Measurements from ENCODE around the gene APRT. TPM values are rescaled to one million over a fixed set of nuclear protein-coding genes. Genes with fewer than 3 reads are reported as not detected.
"Not testable (repeated sequence)": the region's sequence is repeated elsewhere in the genome, so short reads cannot be mapped to it uniquely, and the experiment has no call there.

APRT gene
- polyA plus RNA-seq, 3 donors: 162 to 256 (median 227) TPM

DNA sequence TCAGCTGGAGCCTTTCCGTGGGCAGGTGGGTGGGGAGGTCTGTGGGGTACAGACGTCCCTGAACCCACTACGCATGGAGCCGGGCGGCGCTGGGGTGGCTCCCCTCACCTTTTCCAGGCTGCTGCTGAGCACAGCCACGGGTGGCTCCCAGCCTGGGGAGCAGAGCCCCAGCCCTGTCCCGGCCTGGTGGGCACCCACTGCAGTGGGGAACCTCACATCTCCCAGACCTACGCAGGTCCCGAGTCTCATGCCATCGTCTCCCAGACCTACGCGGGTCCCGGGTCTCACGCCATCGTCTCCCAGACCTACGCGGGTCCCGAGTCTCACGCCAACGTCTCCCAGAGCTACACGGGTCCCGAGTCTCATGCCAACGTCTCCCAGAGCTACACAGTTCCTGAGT lies 17.0 kb upstream of the APRT start:
- 85 to 92% (median 90%) methylated on average over 22 to 24 of the region's 24 CpGs for WGBS, 3 donors
- H3K27ac ChIP-seq (ENCODE audit: low read depth, low read length): no peak overlapping the region

DNA sequence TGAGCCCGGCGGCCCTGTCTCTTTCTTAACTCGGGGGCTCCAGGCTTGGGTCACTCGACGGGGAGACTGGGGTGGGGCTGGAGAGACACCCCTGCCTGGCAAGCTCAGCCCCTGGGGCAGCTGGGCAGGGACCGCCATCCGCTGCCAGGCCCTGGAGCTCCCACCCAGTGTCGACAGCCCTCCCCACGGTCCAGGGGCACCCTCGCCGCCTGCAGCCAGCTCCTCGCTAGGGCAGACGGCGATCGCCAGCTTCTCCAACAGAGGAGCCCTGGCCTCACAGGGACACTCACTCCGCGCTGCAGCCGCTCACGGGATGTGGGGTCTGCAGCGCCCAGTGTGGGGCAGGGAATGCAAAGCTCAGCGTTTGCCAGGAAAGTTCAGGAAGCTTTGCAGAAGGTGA lies 16.0 kb upstream of the APRT start:
- whole genome bisulfite sequencing, 3 donors: 92 to 95% (median 93%) methylated on average over 21 of the region's 21 CpGs
- no peak overlapping the region for H3K27ac ChIP-seq (ENCODE audit: low read depth, low read length)

DNA sequence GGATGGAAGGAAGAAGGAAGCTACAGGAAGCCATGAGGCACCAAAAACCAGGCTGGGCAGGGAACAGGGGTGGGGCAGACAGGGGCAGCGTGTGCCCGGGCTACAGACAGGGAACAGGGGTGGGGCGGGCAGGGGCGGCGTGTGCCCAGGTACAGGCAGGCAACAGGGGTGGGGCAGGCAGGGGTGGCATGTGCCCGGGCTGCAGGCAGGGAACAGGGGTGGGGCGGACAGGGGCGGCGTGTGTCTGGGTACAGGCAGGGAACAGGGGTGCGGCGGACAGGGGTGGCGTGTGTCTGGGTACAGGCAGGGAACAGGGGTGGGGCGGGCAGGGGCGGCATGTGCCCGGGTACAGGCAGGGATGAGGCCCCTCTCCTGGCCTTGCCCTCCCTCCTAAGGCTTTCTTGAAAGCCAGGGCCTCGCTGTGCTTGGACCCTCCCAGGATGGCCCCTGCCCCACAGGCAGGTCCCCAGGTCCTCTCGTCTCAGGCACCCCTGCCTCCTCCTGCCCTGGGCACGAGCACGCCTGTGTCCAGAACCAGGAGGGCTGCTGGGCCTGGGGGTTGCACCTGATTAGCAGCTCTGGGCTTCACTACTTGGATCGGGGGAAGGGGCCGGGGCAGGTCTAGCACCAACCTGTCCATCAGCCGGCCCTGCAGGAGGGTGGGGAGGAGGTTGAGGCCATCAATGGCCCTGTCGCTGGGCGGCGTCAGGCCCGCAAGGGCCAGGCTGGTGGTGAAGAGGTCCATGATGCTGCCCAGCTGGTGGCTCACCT lies 14.5 kb upstream of the APRT start:
- 92 to 96% (median 96%) methylated on average over 16 to 26 of the region's 26 CpGs for WGBS, 3 donors
- no peak overlapping the region for H3K27ac ChIP-seq (ENCODE audit: low read depth, low read length)

DNA sequence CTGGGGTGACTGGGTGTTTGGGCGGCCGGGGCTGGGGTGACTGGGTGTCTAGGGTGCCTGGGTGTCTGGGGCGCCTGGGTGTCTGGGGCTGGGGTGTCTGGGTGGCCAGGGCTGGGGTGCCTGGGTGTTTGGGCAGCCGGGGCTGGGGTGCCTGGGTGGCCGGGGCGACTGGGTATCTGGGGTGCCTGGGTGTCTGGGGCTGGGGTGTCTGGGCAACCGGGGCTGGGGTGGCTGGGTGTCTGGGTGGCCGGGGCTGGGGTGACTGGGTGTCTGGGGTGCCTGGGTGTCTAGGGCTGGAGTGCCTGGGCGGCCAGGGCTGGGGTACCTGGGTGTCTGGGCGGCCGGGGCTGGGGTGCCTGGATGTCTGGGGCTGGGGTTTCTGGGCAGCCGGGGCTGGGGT lies 13.4 kb upstream of the APRT start:
- H3K27ac ChIP-seq (ENCODE audit: low read depth, low read length): no peak overlapping the region
- 85 to 99% (median 98%) methylated on average over 11 to 12 of the region's 12 CpGs for WGBS, 3 donors

DNA sequence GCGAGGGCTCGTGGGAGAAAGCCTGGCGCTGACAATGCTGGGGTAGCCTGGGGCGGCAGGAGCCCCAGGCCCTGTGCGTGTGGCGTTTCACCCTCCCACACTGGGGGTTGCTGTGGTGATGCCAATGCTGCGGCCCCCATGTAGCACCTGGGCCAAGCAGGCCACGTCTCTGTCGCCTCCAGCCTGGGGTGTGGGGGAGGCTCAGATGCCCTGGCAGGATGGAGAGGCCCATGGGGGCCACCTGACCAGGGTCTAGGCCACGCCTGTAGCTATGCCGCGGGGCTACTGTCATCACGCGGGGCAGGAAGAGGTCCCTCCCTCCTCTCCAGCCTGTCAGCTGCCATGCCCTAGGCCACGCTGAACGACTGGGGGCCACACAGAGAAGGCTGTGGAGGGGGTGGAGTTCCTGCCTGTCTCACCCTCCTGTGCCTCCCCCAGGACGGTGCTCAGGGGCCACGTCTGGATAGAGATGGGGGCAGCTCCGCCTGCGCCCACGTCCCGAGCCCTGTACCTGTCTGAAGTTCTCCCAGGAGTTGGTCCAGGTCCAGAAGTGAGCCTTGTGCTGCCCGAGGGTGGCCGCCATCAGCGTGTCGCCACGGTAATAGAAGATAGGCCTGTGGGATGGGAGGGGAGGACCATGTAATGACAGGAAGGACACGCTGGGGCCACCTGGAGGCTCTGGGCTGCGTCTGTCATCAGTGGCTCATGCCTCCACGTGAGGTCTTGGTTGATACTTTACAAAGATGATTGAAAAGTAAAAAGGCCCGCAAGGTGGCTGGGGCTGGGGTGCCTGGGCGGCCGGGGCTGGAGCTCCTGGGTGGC lies 12.7 kb upstream of the APRT start:
- no peak overlapping the region for H3K27ac ChIP-seq (ENCODE audit: low read depth, low read length)

DNA sequence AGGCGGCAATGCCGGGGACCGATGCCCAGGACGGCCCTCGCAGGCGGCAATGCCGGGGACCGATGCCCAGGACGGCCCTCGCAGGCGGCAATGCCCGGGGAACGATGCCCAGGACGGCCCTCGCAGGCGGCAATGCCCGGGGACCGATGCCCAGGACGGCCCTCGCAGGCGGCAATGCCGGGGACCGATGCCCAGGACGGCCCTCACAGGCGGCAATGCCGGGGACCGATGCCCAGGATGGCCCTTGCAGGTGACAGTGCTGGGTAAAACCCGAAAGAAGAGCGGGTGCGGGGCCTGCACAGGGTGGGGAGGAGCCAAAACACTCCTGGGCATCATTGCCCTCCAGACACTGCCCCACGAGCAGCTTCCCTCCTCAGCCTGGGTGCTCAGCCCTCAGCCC lies 11.9 kb upstream of the APRT start:
- H3K27ac ChIP-seq (ENCODE audit: low read depth, low read length): not testable (repeated sequence)
- WGBS, 3 donors: 97 to 99% (median 98%) methylated on average over 19 to 29 of the region's 31 CpGs

More for the DNA sequence above, 12.7 kb upstream of the APRT start:
- WGBS, 3 donors: 87 to 92% (median 90%) methylated on average over 33 of the region's 33 CpGs

DNA sequence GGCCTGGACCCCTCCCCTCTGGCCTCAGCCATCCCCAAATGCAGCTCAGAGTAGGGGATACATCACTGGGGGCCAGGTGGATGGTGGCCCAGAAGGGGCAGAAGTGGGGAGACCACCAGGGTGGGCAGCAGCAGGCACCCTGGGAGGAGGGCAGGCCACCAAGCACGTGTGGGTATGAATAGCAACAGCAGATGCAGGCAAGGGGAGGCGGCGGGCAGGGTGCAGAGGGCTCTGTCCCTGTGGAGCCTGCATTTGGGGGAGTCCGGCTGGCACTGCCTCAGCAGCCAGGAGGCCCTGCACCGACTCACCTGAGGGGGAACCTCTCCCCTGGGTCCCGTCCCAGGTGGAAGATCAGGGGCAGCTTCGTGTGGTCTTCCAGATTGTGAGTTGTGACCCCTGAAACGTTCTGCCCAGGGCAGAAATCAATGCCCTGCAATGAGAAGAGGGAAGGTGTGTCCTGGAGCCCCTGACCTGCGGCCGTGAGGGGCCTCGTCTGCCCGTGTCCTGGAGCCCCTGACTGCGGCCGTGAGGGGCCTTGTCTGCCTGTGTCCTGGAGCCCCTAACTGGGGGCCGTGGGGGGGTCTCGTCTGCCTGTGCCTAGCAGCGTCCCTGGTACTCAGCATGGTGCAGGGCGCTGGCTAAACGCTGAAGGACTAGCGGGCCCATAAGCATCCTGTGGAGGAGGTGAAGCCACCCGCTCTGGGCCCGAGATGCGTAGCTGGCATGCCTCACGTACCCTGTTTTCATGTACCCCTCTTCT lies 10.7 kb upstream of the APRT start:
- no peak overlapping the region for H3K27ac ChIP-seq (ENCODE audit: low read depth, low read length)
- 91 to 97% (median 94%) methylated on average over 24 of the region's 24 CpGs for WGBS, 3 donors

DNA sequence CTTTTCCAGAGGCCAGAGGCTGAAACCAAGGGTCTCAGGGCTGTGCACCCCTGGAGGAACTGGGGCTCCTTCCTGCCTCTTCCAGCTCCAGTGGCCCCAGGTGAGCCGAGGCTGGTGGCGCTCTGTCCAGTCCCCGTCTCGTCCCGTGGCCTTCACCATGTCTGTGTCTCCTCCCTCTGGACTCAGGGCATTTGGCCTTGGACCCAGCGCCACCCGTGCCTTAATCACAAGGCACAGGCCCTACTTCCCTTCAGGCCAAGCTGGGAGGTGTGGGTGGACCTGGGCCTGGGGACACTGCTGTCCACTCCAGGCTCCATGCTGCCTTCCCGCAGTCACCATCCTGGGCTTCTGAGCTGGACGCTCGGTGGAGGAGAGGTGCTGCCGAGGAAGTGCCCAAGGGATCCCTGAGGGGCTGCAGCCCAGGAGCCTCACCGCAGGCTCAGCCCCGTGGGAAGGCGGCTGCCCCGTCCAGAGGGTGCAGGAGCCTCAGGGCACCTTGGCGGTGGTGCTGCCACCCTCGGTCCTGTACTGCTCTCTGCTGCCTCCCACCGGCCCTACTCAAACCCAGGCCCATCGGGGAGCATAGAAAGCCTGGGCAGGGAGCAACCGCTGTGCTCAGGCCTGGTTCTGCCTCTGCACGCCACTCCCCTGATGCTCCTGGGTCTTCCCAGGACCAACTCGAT lies 9.6 kb upstream of the APRT start:
- H3K27ac ChIP-seq (ENCODE audit: low read depth, low read length): no peak overlapping the region
- WGBS, 3 donors: 68 to 94% (median 90%) methylated on average over 18 to 22 of the region's 22 CpGs

DNA sequence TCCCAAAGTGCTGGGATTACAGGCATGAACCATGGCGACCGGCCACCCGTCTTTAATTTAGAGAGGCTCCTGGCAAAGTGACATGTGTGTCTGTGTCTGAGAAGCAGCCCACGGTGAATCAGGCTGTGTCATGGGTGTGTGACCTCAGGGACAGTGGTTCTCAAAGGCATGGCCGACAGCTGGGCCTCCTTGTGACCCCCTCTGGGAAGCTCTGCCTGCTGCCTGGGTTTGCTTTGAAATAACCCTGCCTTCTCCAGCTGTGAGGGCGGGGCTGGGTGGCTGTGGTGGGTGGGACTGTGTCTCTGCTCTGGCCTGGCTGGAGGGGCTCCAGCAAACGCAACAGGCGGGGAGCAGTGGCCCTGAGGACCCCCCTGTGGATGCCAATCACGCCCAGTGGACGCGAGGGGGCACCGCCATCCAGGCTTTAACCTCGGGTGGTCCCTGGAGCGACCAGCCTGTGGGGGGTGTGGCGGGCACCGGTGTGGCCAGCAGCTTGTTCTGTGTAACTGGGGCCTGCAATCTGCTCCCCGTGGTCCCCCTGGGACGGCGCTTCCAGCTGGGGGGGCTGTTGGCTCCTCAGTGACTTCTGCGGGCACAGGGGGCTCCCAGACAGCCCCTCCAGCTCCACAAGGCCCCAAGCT lies 8.8 kb upstream of the APRT start:
- H3K27ac ChIP-seq (ENCODE audit: low read depth, low read length): no peak overlapping the region
- 87 to 91% (median 89%) methylated on average over 17 to 20 of the region's 20 CpGs for WGBS, 3 donors

DNA sequence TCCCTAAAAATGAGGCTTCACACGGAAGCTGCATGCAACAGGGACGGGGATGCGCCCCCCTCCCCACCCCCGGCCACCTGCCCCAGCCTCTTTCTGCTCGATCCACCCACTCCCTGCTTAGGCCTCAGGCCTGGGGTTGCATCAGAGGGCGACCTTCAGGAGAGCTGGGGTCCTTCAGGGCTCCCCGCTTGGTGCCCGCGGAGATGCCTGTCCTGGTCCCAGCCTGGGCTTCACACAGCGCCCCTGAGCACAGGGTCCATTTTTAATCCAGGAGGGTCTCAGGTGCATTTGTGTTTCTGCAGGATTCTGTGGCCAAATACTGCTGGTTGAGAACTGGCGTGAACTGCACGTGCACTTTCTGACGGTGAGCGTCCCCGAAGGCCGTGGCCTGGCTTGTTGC lies 7.4 kb upstream of the APRT start:
- no peak overlapping the region for H3K27ac ChIP-seq (ENCODE audit: low read depth, low read length)
- WGBS, 3 donors: 81 to 88% (median 86%) methylated on average over 16 of the region's 16 CpGs

DNA sequence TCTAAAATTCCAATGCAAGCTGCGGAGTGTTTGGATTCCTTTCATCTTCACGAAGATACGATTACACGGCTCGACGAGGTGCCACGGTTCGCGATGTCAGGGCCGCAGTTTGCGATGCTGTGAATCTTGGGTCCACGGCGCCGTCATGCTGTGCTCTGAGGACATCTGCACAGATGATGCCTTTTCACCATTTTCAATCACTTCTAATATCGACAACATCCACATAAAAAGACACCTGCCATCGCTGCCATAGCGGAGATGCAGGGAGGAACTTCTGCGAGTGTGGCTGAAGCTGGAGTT lies 6.8 kb upstream of the APRT start:
- no peak overlapping the region for H3K27ac ChIP-seq (ENCODE audit: low read depth, low read length)
- WGBS, 3 donors: 85 to 88% (median 85%) methylated on average over 18 of the region's 18 CpGs

DNA sequence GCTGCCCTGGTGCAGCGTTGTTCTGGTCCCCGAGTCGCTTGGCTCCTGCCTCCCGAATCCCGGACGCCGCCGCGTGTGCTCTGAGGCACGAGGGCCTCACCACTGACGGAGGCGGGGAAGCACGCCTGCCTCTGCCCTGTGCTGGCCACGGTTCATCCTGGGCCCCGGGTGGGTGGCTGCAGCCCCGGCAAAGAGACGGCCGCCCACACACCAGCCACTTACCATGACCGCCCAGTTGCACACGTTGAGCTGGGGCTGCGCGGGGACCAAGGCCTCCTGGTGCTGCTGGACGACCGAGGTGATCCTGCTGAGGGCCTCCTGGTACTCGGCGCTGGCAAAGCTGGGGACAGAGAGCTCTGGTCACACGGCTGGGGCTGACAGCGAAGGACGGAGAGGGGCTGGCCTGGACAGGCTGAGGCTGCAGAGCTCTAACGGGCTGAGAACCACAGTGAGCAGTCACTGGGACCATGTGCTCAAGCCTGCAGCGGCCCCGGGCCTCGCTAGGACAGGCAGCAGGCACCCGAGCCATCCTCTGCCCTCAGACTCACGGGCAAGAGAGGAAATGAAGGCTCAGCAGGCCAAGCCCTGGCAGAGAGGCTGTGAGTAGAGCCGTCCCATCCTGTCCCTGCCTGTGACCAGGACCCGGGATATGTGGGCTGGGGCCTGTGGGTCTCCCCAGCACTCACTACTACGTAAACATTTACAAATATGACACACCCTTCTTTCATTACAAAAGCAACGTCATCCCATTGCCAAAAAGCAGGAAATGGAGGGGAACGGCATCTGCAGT lies 6.3 kb upstream of the APRT start:
- WGBS, 3 donors: 84 to 88% (median 88%) methylated on average over 37 to 40 of the region's 40 CpGs
- no peak overlapping the region for H3K27ac ChIP-seq (ENCODE audit: low read depth, low read length)

DNA sequence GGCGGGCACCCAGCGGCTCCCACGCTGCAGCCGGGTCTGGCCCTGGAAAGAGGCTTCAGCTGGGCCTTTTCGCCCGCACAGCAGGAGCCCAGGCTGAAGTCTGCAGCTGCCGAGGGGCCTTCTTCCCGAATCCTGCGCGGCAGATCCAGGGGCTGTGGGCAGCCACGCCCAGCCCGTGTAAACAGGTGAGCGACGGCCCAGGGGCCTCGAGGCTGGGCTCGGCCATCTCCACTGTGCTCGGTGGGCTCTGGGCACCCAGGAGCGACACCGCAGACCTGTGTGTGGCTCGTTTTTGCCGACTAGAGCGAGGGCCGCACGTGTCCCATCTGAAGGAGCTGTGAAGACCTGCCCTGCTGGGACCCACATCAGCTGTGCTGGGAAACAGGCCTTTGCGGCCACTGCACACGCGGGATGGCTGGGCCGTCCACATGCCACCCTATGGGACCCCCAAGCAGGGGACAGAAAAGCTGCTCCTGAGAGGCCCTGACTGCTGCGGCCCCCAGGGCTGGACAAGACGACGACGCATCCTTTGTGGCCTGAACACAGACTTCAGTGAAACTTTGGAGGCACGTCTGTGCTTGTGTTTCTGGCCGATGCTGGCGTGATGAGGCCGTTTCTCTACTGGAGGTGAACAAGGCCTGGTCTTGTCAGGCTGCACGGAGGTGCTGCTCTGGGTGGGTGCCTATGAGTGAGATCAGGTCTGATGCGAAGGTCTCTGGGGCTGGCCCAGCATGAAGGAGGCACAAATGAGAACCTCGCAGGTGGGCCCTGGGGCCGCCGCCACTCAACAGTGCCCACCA lies 5.2 kb upstream of the APRT start:
- 83 to 94% (median 92%) methylated on average over 41 of the region's 41 CpGs for WGBS, 3 donors
- no peak overlapping the region for H3K27ac ChIP-seq (ENCODE audit: low read depth, low read length)

DNA sequence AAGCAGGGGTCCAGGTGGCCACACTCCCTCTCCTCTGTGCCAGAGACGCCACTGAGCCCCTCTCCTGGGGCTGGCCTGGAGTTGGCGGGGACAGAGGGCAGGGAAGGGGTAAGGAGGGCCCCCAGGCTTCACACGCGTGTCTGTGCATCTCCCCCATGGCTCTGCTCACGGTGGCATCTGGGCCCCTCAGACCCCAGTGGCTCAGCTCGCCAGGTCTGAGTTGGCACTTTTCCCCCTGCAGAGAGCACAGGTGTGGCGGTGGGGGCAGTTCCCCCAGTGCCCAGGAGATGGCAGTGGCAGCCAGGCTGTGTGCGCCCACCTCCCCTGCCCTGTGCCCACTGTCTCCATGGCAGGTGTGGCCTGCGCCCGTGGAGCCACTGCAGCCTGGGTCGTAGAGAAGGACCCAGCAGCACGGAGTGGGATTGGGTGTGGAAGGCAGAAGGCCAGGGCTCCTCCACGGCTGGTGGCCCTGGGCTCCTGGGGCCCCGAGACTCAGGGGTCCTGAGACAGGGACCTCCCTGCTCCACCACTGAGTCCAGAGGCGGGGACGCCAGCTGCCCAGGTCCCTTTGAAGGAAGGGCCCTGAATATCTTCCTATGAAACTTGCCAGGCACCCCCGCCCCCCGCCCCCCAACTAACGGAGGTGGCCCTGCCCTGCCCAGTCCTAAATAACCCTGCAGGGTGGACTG lies 4.3 kb upstream of the APRT start:
- no peak overlapping the region for H3K27ac ChIP-seq (ENCODE audit: low read depth, low read length)
- 39 to 56% (median 55%) methylated on average over 15 to 19 of the region's 19 CpGs for WGBS, 3 donors

DNA sequence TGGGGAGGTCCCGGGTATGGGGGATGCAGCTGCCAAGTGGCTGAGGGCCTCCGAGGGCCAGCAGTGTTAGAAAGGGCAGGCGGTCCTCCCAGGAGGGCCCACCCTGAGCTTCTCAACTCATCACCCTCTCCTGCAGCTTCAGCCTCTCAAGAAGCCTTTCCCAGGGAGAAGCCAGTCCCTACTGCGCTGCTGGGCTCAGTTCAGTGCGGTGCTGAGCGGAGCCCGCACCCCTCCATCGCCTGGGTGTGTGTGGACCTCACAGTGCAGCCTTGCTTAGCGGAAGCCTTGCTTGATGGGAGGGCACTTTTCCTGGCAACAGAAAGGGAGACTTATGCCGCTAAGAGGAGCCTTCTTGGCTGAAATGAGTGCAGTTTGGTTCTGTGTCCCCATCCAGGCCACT lies 3.5 kb upstream of the APRT start:
- H3K27ac ChIP-seq (ENCODE audit: low read depth, low read length): no peak overlapping the region
- 84 to 88% (median 87%) methylated on average over 10 of the region's 10 CpGs for WGBS, 3 donors

DNA sequence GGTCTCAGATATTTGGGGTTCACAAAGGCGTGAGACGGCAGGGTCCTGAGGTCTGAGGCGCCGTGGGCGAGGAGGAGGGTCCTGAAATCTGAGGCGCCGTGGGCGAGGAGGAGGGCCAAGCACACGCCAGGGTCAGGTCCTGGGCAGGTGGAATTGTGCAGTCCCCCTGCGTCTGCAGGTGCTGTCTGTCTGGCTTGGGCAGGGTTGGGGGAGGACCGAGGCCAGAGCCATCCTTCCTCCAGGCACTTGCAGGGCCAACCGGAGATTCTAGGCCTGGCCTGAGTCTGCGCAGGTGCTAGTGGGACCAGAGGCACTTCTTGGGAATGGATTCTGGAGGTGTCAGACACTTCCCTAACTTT lies 2.4 kb upstream of the APRT start:
- 82 to 91% (median 87%) methylated on average over 13 of the region's 13 CpGs for WGBS, 3 donors
- H3K27ac ChIP-seq (ENCODE audit: low read depth, low read length): no peak overlapping the region
